GM18909 (cell line): ENCODE results near the gene EFNA4.

Experiments
- ATAC-seq: cut with Tn5 transposase; IDR thresholded peaks from one replicate; pipeline ENCODE4 v1.9.1; 2021; ENCODE audit warnings: mild to moderate bottlenecking; ENCODE audit not compliant: unreplicated experiment, poor library complexity

EFNA4 gene

DNA sequence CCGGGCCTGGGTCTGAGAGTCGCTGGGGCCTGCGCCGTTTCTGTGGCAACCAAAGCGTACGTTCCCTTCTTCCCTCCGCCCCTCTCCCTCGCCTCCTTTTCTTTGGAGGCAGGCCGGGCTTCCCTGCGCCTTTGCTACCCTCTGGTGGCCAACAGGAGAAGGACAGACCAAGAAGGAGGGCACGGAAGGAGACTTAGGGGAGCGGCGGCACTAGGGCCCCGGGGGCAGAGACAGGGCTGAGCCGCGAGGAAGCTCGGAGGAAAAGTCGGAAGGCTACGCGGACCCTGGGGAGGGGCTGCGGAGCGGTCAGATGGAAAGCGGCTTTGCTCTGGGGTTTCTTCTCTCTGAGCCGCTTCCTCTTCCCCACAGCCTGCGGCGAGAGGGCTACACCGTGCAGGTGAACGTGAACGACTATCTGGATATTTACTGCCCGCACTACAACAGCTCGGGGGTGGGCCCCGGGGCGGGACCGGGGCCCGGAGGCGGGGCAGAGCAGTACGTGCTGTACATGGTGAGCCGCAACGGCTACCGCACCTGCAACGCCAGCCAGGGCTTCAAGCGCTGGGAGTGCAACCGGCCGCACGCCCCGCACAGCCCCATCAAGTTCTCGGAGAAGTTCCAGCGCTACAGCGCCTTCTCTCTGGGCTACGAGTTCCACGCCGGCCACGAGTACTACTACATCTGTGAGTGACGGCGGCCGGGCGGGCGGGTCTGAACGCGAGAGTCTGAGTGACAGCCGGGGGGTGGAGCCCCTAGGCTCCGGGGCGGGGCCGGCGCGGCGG is 21.4 kb downstream of the EFNA4 start:
- peak; percentile 78 for ATAC-seq

- no peak for ATAC-seq
These were observed 22.1 kb downstream of the EFNA4 start for GRCh38 chr1:155085504-155086127.

- ATAC-seq = no peak
These were observed 22.7 kb downstream of the EFNA4 start for GRCh38 chr1:155086128-155086741.

GRCh38 chr1:155086856-155087535 is 23.5 kb downstream of the EFNA4 start:
- no peak for ATAC-seq

DNA sequence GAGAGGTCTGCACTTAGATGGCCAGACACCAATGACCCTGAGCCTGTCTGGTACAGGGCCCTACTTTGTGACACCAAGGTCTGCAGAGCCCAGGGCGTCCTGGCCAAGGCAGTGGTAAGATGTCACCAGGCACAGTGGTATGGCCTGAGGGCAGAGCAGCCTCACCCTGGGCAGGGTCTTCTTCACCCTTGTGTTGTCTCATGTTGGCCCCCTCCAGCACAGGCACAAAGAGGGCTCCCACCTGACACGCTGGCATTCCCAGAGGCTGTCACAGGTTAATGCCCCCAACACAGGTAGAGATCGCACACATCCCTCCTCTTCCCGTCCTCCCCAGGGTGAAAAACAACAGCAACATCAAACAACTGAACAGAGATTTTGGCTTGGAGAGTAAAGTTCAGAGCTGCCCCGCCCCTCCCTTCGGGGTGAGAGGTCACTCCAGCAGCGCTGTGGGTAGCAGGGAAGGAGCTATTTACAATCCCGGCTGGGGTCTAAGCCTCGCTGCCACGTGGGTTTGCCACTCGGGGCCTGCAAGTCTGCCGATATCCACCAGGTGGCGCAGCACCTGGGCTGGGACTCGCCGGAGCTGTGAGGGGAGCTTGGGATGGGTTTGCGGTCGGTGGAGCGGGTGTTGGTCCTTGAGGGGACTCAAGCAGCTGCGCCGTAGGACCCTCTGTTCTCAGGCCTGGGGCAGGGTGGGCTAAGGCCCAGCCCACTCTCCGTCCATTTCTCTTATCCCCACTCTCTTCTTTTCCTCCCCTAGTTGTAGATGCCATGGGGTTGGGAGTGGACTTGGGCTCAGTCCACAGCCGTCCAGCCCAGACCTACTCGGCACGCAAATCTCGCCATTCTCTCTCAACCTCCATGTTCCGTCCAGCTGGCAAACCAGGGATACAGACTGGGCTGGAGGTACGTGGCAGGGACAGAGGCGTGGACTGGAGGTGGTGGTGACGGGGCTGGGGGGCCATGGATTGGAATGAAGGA is 27.8 kb downstream of the EFNA4 start:
- no peak for ATAC-seq

- no peak for ATAC-seq
These were observed 28.6 kb downstream of the EFNA4 start for GRCh38 chr1:155092131-155092530.

DNA sequence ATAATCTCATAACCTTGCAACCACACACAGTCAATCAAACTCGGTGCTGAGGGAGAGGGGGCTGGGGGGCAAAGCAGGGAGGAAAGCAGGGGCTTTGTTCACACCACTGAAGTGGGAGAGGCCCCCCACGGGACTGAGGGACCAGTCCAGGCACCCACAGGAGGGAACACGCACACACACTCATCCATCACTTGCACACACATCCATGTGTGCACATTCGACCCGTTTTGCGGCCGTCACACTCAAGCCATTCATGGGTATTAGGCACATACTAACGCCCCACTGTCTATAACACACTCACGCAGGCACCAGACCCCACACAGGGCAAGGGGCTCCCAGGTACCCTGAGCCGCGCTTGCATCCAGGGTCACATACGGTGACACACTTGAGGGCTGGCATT is 29.1 kb downstream of the EFNA4 start:
- ATAC-seq = no peak

GRCh38 chr1:155093911-155094621 is 30.5 kb downstream of the EFNA4 start:
- no peak for ATAC-seq

DNA sequence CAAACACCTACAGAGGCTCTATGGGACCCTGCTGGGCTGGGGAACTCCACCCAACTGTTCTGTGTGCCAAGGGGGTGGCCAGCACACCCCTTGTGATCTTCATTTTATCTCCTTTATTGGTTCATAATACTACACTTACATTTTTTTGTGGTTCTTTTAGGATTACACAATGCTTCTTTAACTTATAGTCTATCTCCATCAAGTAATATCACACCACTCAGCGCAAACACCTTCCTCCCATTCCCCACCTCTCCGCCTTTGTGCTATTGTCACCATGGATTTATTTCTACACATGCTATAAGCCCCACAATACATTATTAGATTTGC is 31.0 kb downstream of the EFNA4 start:
- ATAC-seq = no peak

DNA sequence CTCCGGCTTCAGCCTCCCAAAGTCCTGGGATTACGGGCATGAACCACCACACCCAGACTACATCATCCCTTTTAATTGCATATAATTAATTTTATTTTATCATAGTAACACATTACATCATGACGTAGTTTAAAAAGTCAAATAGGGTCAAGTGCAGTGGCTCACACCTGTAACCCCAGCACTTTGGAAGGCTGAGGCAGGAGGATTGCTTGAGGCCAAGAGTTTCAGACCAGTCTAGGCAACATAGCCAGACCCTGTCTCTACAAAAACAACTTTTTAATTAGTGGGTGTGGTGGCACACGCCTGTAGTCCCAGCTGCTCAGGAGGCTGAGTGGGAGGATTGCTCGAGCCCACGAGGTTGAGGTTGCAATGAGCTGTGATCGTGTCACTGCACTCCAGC is 35.8 kb downstream of the EFNA4 start:
- no peak for ATAC-seq

DNA sequence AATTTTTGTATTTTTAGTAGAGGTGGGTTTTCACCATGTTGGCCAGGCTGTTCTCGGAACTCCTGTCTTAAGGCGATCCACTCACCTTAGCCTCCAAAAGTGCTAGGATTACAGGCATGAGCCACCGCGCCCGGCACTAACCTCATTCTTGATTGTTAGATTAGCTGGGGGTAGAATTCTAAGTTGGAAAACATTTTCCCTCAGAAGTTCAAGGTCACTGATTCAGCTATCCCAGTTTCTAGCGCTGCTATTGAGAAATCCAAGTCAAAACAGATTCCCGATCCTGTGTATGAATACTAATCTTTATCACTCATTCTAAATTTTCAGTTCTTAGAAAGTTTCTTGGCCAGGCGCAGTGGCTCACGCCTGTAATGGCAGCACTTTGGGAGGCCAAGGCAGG is 39.8 kb downstream of the EFNA4 start:
- ATAC-seq = no peak

DNA sequence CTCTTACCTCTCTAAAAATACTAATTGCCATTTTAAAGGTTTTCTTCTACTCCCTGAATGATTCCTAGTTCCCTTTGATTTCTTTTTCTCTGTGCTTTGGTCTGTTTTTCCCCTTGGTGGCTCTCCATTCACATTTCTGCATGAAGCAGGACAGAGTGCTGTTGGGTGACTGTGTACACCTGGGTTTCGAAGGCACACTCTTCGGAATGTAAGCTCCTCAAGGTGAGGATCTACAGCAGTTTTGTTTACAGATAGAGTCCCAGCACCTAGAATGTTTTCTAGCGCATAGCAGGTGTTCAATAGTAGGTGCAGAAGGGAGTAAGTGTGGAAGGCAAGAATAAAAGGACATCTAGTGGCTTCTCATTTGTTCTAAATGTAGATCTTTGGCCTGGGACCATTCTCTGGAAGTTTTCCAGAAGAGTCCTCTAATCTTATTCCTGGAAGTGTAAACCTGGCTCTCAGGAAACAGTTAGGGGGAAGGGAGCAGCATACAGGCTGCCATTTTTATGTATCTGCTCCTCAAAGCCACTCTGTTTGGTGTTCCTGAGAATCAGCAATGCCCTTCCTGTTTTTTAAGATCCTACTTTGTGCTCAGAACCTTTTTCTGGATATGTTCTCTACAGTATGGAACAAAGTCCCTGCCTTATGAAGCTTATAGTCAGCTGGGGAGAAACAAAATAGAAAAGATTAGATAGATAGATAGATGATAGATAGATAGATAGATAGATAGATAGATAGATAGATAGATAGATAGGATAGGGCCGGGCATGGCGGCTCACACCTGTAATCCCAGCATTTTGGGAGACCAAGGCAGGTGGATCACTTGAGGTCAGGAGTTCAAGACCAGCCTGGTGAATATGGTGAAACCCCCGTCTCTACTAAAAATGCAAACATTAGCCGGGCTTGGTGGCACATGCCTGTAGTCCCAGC is 41.3 kb downstream of the EFNA4 start:
- no peak for ATAC-seq

DNA sequence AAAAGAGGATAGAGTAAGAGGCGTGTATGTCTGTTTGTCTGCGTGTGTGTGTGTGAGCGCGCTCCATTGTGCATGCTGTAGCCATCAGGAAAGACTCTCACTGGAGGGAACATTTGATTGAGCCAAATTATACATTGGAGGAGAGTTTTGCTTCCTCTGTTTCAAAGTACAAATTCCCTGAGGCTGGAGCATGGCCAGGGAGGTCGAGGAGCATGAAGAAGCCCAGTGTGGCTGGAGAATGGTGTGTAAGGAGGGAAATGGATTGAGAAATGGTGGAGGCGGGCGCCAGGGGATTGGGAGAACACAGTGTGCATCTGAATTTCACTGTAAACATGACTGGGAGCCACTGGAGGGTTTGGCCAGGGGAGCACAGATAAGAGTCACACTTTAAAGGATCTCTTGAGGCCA is 42.1 kb downstream of the EFNA4 start:
- no peak for ATAC-seq

DNA sequence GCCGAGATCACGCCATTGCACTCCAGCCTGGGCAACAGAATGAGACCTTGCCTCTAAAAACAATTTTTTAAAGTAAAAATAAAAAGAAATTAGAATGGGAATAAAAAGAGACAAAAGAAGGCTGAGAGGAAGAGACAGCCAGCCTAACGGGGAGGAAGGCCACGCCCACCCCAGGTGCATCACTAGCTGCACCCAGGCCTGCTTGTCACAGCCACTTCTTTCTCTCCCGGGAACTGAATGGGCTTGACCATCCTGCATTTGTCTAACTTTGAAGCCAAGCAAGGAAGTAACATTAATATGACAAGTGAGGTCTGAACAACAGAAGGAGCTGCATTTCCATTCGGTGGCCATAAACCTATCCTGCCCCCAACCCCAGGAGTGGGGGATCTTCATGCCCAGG is 43.3 kb downstream of the EFNA4 start:
- no peak for ATAC-seq

DNA sequence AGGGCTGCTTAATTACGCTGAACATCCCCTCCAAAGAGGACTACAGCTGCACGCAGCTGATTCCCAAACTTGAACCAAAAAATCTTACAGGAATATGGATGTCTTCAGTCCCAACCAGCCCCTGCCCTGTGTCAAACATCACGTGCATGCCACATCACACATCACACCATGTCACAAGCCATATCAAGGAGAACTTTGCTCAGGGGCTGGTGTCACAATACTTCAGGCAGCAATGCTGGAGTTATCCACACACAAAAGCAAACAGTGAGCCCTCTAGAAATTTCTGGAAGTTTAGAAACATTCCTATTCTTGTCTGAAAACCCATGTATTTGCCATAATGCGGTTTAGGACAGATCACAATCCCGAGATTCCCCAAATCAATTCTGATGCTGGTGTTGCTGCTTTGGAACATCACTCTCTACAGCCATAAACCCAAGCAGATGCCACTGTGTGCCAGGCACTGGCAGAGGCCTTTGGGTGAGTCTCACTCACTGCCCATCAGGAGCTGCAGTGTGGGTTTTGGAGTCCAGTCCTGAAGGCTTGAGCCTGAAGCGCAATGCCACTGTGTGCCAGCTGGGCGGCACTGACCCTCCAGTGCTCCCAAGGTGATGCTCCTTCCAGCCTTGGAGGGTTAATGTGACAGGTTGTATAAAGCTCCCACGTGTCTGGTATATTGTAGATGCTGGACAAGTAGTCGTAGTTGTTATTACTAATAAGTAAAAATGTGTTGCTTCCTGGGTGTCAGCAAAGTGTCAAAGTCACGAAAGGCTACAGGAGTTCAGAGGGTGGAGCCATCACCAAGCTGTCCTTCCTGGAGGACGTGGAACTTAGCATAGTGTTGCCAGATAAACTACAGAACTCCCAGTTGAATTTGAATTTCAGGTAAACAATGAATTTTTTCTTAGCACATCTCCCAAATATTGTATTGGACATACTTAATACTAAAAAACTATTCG is 44.0 kb downstream of the EFNA4 start:
- ATAC-seq = no peak

DNA sequence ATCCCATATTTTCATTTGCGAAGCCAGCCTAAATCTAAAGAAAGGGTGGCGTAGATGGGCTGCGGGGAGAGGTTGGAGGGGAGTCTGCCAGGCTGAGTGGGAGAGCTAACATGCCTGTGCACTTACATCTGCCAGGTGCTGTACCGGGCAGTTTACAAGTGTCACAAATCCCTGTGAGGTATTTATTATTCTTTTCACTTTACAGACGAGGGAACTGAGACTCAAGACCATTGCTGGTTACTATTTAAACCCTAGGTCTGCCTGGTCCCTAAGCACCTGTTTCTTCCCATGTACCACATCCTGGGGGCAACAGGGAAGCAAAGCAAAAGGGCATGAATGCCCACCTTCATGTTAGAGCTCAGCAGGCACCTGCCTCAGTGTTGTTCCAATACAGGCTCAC is 44.8 kb downstream of the EFNA4 start:
- no peak for ATAC-seq

DNA sequence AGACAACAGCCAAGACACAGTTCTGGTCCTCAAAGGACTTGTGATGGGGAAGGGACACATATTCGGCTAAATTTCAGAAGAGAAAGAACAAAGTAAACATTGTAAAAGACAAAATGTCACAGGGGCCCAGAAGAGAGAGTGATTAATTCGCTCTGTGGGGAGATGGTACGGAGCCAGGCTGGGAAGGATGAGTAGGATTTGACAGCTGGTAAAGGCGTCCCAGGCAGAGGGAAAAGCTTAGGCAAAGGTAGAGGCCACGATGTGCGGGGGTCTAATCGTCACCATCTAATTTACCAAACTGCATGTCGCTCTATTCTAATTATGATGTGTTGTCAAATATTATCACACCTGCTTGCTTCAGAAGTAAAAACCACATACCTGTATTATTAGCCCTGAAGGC is 46.8 kb downstream of the EFNA4 start:
- ATAC-seq = no peak
